ENCODE data around the gene ZNF740. TPM values are rescaled to one million over a fixed set of nuclear protein-coding genes. Genes with fewer than 3 reads are reported as not detected.

ZNF740 gene
- total and polyA plus RNA-seq, 10 of the 15 experiments (the other 5 are each of a cell fraction or from before 2014, with no cell fraction given) = 1.4 to 33.6 (median 11.3) TPM

DNA sequence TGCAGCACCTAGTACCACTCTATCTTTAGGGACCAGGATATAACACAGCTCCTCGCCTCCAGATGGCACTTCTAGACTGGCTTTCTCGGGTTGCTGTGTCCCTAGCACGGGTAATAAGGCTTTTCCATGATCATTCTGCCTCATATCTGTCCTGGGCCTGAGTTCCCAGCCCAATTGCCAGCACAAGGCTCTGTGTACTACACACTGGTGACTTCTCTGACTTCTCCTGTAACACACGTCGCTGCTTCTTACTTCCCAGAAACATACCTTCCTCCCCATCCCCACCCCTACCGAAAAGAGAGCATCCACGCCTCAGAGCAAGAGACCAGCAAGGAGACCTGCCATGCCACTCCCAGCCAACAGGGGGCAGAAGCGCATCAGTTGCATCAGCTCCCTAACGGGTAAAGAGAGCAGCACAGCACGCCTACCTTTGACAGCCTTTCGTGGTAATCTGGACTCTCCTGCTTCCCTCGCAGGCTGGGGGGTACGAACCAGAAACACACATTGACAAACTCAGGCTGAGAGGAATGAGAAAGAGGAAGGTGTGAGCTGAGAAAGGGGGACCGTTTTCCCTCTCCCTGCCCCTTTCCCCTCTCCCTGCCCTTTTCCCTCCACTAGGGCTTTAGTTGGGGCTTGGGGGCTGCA lies 21.2 kb upstream of the ZNF740 start (continued):
- TF ChIP-seq JUND (IDR thresholded peaks at IDR 0.05; ENCODE audit: low read depth, low read length) (no peak), ZNF622 (IDR thresholded peaks at IDR 0.05) (no peak), FOXK2 (IDR thresholded peaks at IDR 0.05) (no peak), CBFB (IDR thresholded peaks at IDR 0.05; ENCODE audit: low read depth) (no peak), MEF2A (IDR thresholded peaks at IDR 0.05; ENCODE audit: insufficient read depth, low read depth, low read length) (no peak), NRF1 (conservative IDR thresholded peaks at IDR 0.05; ENCODE audit: low read depth, low read length) (no peak; the same call in 1 of the 2 replicates), KAT2A (conservative IDR thresholded peaks at IDR 0.05; ENCODE audit: control insufficient read depth, low read depth, low read length) (no peak), KDM1A (IDR thresholded peaks at IDR 0.05; ENCODE audit: borderline replicate concordance) (no peak), IKZF2 (IDR thresholded peaks at IDR 0.05) (peak; percentile 10 to 17; a peak in 1 of 4 replicates), DPF2 (IDR thresholded peaks at IDR 0.05) (no peak), BCL11A (IDR thresholded peaks at IDR 0.05; ENCODE audit: low read depth, low read length) (no peak), MTA3 (IDR thresholded peaks at IDR 0.05; ENCODE audit: borderline replicate concordance, low read length) (no peak), KLF5 (IDR thresholded peaks at IDR 0.05; ENCODE audit: partially characterized antibody) (no peak), GABPA (IDR thresholded peaks at IDR 0.05; ENCODE audit: low read depth) (no peak), STAT3 (IDR thresholded peaks at IDR 0.05; ENCODE audit: low read depth, low read length) (no peak), JUNB (IDR thresholded peaks at IDR 0.05) (no peak), SMC3 (IDR thresholded peaks at IDR 0.05; ENCODE audit: borderline replicate concordance, low read length) (peak; percentile 94), E4F1 (IDR thresholded peaks at IDR 0.05; ENCODE audit: borderline replicate concordance, partially characterized antibody) (no peak), NFYA (IDR thresholded peaks at IDR 0.05; ENCODE audit: borderline replicate concordance, low read depth, low read length) (no peak), CBX5 (IDR thresholded peaks at IDR 0.05; ENCODE audit: low read depth) (no peak), E2F4 (IDR thresholded peaks at IDR 0.05; ENCODE audit: low read depth, low read length) (no peak)
- TF ChIP-seq, protein P1, sequence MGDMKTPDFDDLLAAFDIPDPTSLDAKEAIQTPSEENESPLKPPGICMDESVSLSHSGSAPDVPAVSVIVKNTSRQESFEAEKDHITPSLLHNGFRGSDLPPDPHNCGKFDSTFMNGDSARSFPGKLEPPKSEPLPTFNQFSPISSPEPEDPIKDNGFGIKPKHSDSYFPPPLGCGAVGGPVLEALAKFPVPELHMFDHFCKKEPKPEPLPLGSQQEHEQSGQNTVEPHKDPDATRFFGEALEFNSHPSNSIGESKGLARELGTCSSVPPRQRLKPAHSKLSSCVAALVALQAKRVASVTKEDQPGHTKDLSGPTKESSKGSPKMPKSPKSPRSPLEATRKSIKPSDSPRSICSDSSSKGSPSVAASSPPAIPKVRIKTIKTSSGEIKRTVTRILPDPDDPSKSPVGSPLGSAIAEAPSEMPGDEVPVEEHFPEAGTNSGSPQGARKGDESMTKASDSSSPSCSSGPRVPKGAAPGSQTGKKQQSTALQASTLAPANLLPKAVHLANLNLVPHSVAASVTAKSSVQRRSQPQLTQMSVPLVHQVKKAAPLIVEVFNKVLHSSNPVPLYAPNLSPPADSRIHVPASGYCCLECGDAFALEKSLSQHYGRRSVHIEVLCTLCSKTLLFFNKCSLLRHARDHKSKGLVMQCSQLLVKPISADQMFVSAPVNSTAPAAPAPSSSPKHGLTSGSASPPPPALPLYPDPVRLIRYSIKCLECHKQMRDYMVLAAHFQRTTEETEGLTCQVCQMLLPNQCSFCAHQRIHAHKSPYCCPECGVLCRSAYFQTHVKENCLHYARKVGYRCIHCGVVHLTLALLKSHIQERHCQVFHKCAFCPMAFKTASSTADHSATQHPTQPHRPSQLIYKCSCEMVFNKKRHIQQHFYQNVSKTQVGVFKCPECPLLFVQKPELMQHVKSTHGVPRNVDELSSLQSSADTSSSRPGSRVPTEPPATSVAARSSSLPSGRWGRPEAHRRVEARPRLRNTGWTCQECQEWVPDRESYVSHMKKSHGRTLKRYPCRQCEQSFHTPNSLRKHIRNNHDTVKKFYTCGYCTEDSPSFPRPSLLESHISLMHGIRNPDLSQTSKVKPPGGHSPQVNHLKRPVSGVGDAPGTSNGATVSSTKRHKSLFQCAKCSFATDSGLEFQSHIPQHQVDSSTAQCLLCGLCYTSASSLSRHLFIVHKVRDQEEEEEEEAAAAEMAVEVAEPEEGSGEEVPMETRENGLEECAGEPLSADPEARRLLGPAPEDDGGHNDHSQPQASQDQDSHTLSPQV (IDR thresholded peaks at IDR 0.05) = no peak

Data from GM12878 (cell line).